HG03432 (cell line): Measurements from ENCODE around the gene SMIM20.
"Not testable (repeated sequence)": the region's sequence is repeated elsewhere in the genome, so short reads cannot be mapped to it uniquely, and the experiment has no call there.

Experiments used
- ATAC-seq: cut with Tn5 transposase; IDR thresholded peaks from one replicate; pipeline ENCODE4 v1.9.1; 2021; ENCODE audit warnings: mild to moderate bottlenecking, moderate library complexity; ENCODE audit not compliant: unreplicated experiment

Gene SMIM20

GRCh38 chr4:25890571-25891485 is 23.2 kb upstream of the SMIM20 start:
- ATAC-seq, result no peak

DNA sequence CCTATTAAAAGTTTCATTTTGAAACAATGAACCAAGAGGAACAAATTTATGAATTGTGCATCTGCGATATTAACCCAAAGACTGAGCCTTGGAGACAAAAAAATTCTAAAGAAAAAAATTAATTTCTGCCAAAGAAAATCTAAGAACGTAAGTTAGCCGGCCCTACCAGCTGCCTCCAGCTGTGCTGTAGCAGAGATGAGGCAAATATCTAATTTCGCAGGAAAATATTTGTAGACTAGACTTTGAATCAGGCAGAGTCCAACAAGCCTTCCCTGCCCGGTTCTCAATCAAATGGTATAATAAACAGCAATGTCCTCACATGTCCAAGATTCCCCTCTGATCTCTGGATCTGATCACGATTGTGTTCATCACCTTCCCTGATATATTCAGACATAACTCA is 21.2 kb upstream of the SMIM20 start:
- ATAC-seq, result no peak

GRCh38 chr4:25896776-25897539 is 17.1 kb upstream of the SMIM20 start:
- ATAC-seq, result no peak

GRCh38 chr4:25900310-25900709 is 13.7 kb upstream of the SMIM20 start:
- ATAC-seq, result no peak

- ATAC-seq, result no peak
Measured at GRCh38 chr4:25901030-25901430, 13.0 kb upstream of the SMIM20 start.

- peak; percentile 56 for ATAC-seq
Measured at GRCh38 chr4:25903900-25904747, 9.9 kb upstream of the SMIM20 start.

DNA sequence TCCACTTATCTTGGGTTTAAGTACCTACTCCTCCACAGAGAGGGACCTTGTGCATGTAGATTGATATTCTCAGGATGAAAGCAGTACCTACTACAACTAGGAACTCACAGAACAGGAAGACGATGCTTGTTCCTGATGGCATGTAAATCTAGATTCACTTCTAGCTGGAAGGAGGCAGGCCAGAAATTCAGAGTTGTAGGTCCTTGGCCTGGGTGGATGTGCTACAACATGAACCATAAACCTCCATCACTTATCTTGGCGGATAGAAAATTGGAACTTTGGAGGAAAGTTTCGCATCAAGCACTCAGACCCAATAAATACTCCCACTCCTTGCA is 9.3 kb upstream of the SMIM20 start:
- peak; percentile 35 for ATAC-seq

DNA sequence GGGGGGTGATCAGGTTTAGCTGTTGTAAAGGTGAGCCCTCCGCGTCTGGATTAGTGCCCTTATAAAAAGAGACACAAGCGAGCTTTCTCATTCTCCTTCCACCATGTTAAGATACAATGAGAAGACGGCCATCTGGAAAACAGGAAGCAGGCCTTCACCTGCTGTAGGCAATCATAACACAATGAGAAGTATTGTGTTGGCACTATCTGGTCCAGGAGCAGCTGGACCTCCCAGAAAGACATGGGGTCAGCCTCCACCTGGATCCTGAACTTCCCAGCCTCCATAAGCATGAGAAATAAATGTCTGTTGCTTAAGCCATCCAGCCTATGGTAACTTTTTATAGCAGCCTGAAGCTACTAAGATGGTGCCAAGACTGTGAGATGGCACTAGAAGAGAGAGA is 8.6 kb upstream of the SMIM20 start:
- ATAC-seq, result no peak

- ATAC-seq, result not testable (repeated sequence)
Measured at GRCh38 chr4:25906113-25906512, 7.9 kb upstream of the SMIM20 start.

GRCh38 chr4:25908491-25908901 is 5.5 kb upstream of the SMIM20 start:
- no peak for ATAC-seq

DNA sequence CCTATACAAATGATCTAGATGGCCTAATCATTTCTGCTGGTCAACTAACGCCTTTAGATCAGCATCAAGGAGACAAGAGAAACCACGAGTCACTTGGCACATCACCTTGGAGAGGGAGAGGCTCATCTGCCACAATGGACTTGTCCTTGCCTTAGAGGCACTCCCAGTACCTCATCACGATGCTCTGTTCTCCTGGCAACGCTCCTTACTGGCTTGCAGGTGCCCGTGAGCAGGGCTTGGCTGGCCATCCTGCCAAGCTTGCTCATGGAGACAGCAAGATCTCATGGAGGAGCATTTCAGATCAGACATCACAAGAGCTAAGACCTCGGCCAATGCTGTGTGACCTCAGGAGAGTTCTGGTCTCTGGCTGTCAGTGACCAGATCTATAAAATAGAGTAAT is 2.7 kb upstream of the SMIM20 start:
- ATAC-seq, result no peak

DNA sequence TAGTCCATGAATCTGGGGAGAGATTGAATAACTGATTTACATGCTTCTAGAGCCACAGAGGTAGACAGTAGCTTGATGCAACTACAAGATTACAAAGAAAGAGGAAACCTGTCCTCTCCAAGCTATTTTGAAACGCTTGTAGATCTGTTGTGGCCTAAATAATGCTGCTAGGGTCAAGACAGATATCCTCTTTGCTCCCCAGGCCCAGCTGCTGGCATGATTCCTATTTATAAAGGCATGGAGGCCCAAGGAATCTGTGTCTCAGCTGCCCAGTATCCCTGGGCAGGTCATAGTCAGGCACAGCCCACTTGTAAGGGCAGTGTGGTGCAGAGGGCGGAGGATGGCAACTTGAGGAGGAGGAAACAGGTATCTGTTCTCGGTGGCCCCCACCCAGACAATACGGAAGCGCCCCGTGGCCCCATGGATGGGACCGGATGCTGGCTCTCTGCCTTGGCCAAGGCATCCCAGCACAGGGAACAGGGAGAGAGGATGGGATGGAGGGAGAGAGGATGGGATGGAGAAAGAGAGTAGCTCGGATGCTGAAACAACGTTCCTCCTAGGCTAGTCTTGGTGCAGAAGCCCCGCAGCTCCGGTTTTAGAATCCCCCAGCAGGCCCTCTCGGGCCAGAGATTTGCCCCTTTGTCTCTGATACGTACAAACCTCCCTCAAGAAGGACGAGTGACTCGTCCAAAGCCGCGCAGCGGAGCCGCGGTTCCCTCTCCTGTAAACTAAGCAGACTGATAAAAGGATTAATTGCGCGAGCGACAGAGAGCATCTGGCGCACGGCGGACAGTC is 767 bp upstream of the SMIM20 start:
- ATAC-seq, result peak; percentile 24

GRCh38 chr4:25914670-25915352 is 791 bp downstream of the SMIM20 start:
- ATAC-seq, result no peak

- no peak for ATAC-seq
Measured at GRCh38 chr4:25915353-25915705, 1.3 kb downstream of the SMIM20 start.

DNA sequence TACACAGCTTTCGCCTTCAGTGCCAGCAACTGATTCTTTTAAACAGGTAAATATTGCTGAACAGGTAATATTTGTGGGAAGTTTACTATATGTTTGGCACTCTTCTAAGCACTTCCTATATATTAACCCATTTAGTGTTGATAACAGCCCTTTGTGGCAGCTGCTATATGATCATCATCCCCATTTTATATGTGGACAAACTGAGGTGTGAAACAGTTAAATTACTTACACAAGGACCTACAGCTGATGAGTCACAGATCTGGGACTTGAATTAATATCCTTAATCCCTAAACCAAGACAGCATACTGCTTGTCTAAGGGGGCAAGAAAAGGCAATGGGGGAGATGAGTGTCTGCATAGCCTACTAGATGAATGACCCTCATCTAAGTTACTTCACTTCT is 2.9 kb downstream of the SMIM20 start:
- ATAC-seq, result no peak

- ATAC-seq, result no peak
Measured at GRCh38 chr4:25919676-25920075, 5.7 kb downstream of the SMIM20 start.

- ATAC-seq, result no peak
Measured at GRCh38 chr4:25921922-25922321, 7.9 kb downstream of the SMIM20 start.

GRCh38 chr4:25922812-25923369 is 8.9 kb downstream of the SMIM20 start:
- ATAC-seq, result no peak

GRCh38 chr4:25923745-25924144 is 9.7 kb downstream of the SMIM20 start:
- ATAC-seq, result no peak
